ENCODE data around the gene AOC3.

Gene AOC3

DNA sequence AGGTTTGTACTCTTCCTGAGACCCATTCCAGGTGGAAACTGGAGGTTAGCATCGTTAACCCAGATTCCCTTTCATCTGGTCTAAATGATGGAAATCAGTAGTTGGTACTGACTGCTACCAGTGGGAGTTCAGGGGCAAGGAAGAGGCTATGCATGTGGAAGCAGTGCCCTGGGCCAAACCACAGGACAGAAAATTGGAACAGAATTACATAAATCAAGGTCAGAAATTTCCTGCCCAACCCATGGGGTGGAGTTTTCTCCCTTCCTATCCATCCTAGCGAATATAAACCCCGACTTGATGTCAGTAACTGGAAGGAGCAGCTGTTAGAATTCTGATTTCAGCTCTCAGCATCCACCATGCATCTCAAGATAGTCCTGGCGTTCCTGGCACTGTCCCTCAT, 6.7 kb upstream of the AOC3 start, which contains the start of gene AOC2:
TSS of gene AOC2 (plus strand) at position 310 of the 400 bp plus-strand sequence. CDS start at position 357, 47 bp downstream.
- no peak for DNase-seq
- Histone ChIP-seq H3K9ac (ENCODE audit: low read depth, low read length) (no peak within 1 kb of the TSS), H3K79me2 (ENCODE audit: insufficient read depth, low read length) (no peaks in the 10 kb centered on the region), H3K27ac (ENCODE audit: low read length) (no peak within 1 kb of the TSS), H3K36me3 (ENCODE audit: insufficient read depth, low read length) (peaks cover 52% of the 10 kb centered on the region), H3K4me1 (ENCODE audit: insufficient read depth, low read length) (no peaks in the 10 kb centered on the region), H4K20me1 (ENCODE audit: insufficient read depth, low read length) (peaks cover 16% of the 10 kb centered on the region), H2AFZ (ENCODE audit: low read depth, low read length) (no peak within 1 kb of the TSS), H3K4me2 (ENCODE audit: insufficient read depth, low read length) (no peak within 1 kb of the TSS), H3K4me3 (ENCODE audit: low read depth in 1 of 2, low read length in 2 of 2) (no peak within 1 kb of the TSS), H3K27me3 (ENCODE audit: insufficient read depth, low read length, poor library complexity) (no peaks in the 10 kb centered on the region), H3K9me3 (ENCODE audit: insufficient read depth, low read length, severe bottlenecking) (no peaks in the 10 kb centered on the region)
- TF ChIP-seq, protein P1, sequence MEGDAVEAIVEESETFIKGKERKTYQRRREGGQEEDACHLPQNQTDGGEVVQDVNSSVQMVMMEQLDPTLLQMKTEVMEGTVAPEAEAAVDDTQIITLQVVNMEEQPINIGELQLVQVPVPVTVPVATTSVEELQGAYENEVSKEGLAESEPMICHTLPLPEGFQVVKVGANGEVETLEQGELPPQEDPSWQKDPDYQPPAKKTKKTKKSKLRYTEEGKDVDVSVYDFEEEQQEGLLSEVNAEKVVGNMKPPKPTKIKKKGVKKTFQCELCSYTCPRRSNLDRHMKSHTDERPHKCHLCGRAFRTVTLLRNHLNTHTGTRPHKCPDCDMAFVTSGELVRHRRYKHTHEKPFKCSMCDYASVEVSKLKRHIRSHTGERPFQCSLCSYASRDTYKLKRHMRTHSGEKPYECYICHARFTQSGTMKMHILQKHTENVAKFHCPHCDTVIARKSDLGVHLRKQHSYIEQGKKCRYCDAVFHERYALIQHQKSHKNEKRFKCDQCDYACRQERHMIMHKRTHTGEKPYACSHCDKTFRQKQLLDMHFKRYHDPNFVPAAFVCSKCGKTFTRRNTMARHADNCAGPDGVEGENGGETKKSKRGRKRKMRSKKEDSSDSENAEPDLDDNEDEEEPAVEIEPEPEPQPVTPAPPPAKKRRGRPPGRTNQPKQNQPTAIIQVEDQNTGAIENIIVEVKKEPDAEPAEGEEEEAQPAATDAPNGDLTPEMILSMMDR (IDR thresholded peaks at IDR 0.05; ENCODE audit: borderline replicate concordance, extremely low read depth, low read length, poor library complexity, severe bottlenecking), result no peak
- TF ChIP-seq EZH2 (IDR thresholded peaks at IDR 0.05; ENCODE audit: borderline replicate concordance, low read depth, low read length, severe bottlenecking), result no peak
- no peak for ATAC-seq (ENCODE audit: insufficient read depth, low read depth)

DNA sequence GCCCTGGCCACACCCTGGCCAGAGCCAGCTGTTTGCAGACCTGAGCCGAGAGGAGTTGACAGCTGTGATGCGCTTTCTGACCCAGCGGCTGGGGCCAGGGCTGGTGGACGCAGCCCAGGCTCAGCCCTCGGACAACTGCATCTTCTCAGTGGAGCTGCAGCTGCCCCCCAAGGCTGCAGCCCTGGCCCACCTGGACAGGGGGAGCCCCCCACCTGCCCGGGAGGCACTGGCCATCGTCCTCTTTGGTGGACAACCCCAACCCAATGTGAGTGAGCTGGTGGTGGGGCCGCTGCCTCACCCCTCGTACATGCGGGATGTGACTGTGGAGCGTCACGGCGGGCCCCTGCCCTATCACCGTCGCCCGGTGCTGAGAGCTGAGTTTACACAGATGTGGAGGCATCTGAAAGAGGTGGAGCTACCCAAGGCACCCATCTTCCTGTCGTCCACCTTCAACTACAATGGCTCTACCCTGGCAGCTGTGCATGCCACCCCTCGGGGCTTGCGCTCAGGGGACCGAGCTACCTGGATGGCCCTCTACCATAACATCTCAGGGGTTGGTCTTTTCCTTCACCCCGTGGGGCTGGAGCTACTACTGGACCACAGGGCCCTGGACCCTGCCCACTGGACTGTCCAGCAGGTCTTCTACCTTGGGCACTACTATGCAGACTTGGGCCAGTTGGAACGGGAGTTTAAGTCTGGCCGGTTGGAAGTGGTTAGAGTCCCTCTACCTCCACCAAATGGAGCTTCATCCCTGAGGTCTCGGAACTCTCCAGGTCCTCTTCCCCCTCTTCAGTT, 6.0 kb upstream of the AOC3 start:
- TF ChIP-seq, protein P1 (IDR thresholded peaks at IDR 0.05; ENCODE audit: borderline replicate concordance, extremely low read depth, low read length, poor library complexity, severe bottlenecking), result no peak
- TF ChIP-seq EZH2 (IDR thresholded peaks at IDR 0.05; ENCODE audit: borderline replicate concordance, low read depth, low read length, severe bottlenecking), result no peak
- DNase-seq, result no peak
- Histone ChIP-seq H3K27ac (ENCODE audit: low read length) (no peak overlapping the region), H3K4me2 (ENCODE audit: insufficient read depth, low read length) (no peak overlapping the region), H3K9me3 (ENCODE audit: insufficient read depth, low read length, severe bottlenecking) (no peaks in the 10 kb centered on the region), H3K36me3 (ENCODE audit: insufficient read depth, low read length) (peaks cover 48% of the 10 kb centered on the region), H2AFZ (ENCODE audit: low read depth, low read length) (no peak overlapping the region), H3K9ac (ENCODE audit: low read depth, low read length) (no peak overlapping the region), H3K4me3 (ENCODE audit: low read depth in 1 of 2, low read length in 2 of 2) (no peak overlapping the region), H3K27me3 (ENCODE audit: insufficient read depth, low read length, poor library complexity) (no peaks in the 10 kb centered on the region), H3K79me2 (ENCODE audit: insufficient read depth, low read length) (no peaks in the 10 kb centered on the region), H4K20me1 (ENCODE audit: insufficient read depth, low read length) (peaks cover 16% of the 10 kb centered on the region), H3K4me1 (ENCODE audit: insufficient read depth, low read length) (no peaks in the 10 kb centered on the region)
- ATAC-seq (ENCODE audit: insufficient read depth, low read depth), result no peak

DNA sequence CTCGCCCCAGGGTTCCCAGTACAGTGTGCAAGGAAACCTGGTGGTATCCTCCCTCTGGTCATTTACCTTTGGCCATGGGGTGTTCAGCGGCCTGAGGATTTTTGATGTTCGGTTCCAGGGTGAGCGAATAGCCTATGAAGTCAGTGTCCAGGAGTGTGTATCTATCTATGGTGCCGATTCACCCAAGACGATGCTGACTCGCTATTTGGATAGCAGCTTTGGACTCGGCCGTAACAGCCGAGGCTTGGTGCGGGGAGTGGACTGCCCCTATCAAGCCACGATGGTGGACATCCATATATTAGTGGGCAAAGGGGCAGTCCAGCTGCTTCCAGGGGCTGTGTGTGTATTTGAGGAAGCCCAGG, 5.5 kb upstream of the AOC3 start:
- DNase-seq (no peak), ATAC-seq (ENCODE audit: insufficient read depth, low read depth) (no peak)
- TF ChIP-seq EZH2 (IDR thresholded peaks at IDR 0.05; ENCODE audit: borderline replicate concordance, low read depth, low read length, severe bottlenecking), result no peak
- TF ChIP-seq, protein P1 (IDR thresholded peaks at IDR 0.05; ENCODE audit: borderline replicate concordance, extremely low read depth, low read length, poor library complexity, severe bottlenecking), result no peak
- H3K27me3 ChIP-seq (ENCODE audit: insufficient read depth, low read length, poor library complexity), result no peaks in the 10 kb centered on the region
- no peaks in the 10 kb centered on the region for H3K4me1 ChIP-seq (ENCODE audit: insufficient read depth, low read length)
- H3K4me2 ChIP-seq (ENCODE audit: insufficient read depth, low read length), result no peak overlapping the region
- no peaks in the 10 kb centered on the region for H3K9me3 ChIP-seq (ENCODE audit: insufficient read depth, low read length, severe bottlenecking)
- no peak overlapping the region for H3K9ac ChIP-seq (ENCODE audit: low read depth, low read length)
- peaks cover 16% of the 10 kb centered on the region for H4K20me1 ChIP-seq (ENCODE audit: insufficient read depth, low read length)
- H3K27ac ChIP-seq (ENCODE audit: low read length), result no peak overlapping the region
- H2AFZ ChIP-seq (ENCODE audit: low read depth, low read length), result no peak overlapping the region
- H3K79me2 ChIP-seq (ENCODE audit: insufficient read depth, low read length), result no peaks in the 10 kb centered on the region
- peaks cover 48% of the 10 kb centered on the region for H3K36me3 ChIP-seq (ENCODE audit: insufficient read depth, low read length)
- no peak overlapping the region for H3K4me3 ChIP-seq (ENCODE audit: low read depth in 1 of 2, low read length in 2 of 2)
